HG03060 (cell line): ENCODE measurements around the gene CELA1.

Experiments
- ATAC-seq: cut with Tn5 transposase; IDR thresholded peaks from one replicate; pipeline ENCODE4 v1.9.1; 2021; ENCODE audit warnings: low read depth, moderate number of reproducible peaks; ENCODE audit not compliant: unreplicated experiment

Gene CELA1

DNA sequence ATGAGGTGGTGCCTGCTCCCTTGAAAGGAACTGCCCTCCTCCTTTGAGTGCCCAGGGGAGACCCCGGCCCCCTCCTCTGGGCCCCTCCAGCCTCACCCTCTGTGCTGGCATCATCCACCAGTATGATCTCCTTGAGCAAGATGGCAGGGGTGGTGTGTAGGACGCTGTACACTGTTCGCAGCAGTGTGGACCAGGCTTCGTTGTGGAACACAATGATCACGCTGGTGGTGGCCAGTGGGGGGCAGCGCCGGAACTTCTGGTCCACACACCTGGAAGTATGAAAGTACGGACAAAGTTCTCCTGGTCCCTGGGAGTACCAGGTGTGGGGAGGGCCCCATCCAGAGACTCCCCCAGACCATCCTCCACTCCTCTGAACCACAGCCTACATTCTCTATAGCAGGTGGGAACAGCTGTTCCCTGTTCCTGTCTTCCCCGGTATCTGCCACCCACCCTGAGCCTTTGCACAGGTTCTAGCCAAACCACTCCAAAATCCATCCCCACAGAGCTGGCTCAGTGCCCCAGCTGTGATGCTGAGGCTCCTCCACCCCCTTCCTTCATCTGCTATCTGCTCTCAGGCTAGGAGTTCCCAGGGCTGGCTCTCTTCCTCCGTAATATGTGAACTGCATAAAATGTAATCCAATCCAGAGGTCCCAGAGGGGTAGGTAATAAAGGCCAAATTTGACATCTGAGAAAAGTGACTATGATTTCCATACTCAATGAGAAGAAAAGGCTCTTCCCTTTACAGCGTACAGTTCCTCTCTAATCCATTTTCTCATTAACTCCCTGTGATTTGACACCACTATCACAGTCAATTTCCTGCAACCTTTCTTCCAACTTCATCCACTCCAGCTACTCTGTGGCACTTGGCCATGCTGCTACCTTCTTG is 30.9 kb upstream of the CELA1 start:
- ATAC-seq = no peak

DNA sequence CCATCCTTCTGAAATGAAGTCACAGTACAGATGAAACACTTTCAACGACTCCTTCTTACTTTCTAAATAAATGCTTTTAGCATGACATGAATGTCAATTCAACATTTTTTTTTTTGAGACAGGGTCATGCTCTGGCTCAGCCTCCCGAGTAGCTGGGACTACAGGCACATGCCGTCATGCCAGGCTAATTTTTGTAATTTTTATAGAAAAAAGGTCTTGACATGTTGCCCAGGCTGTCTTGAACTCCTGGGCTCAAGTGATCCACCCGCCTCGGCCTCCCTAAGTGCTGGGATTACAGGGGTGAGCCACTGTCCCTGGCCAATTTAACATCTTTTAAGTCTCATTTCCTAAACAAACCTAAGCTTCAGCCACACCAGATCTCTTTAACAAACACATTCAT is 28.4 kb upstream of the CELA1 start:
- no peak for ATAC-seq

DNA sequence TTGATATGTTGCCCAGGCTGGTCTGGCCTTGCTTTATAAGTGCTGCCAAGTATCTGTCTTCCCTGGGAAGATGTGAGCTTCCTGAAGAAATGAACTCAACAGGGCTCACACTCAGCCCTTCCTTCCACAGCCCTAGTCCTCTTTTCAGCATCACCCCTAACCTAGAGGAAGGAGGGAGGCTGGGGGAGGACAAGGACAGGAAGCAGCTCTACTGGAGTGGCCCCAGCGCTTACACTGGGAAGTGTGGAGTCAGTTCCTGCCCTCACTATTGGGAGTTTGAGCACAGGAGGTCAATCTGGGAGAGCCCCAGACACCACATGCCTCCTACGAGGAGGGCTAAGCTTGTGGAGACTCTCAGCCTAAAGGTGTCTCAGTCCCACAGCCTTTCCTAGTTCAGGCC is 27.9 kb upstream of the CELA1 start:
- ATAC-seq = no peak

DNA sequence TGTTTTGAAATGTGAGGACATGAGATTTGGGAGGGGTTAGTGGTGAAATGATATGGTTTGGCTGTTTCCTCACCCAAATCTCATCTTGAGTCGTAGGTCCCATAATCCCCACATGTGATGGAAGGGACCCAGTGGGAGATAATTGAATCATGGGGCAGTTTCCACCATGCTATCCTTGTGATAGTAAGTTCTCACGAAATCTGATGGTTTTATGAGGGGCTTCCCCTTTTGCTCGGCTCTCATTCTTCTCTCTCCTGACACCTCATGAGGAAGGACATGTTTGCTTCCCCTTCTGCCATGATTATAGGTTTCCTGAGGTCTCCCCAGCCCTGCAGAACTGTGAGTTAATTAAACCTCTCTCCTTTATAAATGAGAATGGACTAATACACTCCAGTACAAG is 26.7 kb upstream of the CELA1 start:
- ATAC-seq = no peak

DNA sequence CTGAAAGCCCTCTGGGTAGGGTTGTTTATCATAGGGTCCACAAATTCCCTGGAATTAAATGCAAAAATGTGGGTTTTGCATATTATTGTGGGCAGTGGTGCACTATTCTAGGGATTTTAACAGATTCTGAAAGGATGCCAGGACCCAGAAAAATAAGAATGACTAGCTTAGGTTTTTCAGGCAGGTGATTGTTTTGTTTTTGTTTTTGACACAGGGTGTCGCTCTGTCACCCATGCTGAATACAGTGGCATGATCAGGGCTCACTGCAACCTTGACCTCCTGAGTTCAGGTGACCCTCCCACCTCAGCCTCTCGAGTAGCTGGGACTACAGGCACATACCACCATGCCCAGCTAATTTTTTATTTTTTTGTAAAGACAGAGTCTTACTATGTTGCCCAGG is 25.5 kb upstream of the CELA1 start:
- ATAC-seq = no peak

DNA sequence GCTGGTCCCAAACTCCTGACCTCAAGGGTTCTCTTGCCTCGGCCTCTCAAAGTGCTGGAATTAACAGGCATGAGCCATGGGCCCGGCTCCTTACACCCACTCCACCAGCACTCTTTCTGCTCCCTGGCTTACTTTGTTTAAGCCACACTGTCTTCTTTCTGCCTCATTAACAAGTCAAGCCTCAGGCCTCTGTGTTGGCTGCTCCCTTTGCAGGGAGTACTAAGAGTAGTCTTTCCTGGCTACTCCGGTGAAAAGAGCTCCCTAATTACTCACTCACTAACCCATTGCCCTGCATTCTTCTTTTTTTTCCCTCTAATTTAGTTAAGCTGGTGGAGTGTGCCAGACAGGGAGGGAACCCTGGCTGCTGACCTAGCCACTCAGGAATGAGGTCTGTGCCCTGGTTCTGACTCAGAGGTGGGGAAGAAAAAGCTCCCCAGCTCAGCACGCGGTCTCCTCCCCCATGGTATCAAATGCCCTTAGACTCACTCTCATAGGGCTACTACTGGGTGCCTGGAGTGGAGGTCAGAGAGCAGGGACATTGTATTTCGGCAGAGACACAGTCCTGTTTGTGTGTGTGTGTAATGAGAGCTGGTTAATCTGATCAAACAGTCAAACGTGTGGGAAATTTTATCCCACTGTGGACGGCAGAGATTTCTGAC is 24.9 kb upstream of the CELA1 start:
- ATAC-seq = no peak

DNA sequence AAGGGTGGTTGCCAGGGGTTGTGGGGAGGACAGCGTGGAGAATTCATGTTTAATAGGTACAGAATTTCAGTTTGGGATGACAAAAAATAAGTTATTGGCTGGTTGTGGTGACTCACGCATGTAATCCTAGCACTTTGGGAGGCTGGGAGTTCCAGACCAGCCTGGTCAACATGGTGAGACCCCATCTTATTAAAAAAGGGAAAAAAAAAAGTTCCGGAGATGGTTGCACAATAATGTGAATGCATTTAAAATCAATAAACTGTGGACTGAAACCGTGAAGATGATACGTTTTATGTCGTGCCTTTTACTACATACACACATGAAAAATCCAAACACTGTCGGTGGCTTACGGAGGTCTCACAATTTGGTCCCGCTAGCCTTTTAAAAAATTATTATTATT is 24.2 kb upstream of the CELA1 start:
- no peak for ATAC-seq

DNA sequence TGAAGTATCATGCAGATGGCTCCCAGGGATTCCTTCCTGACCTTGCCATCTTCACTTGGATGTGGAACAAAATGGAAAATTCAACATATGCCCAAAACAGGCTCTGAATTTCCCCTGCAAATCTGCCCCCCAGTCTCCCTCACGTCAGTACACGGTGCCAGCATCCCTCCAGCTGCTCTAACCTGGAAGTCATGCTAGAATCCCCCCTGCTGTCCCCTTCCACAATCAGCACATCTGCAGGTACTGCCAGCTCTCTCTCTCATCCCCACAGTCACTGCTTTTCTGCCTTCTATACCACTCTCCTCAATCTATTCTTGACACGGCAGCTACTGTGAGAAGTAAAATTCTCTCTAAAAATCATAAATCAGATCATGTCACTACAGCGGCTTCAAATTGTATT is 23.1 kb upstream of the CELA1 start:
- ATAC-seq = no peak

DNA sequence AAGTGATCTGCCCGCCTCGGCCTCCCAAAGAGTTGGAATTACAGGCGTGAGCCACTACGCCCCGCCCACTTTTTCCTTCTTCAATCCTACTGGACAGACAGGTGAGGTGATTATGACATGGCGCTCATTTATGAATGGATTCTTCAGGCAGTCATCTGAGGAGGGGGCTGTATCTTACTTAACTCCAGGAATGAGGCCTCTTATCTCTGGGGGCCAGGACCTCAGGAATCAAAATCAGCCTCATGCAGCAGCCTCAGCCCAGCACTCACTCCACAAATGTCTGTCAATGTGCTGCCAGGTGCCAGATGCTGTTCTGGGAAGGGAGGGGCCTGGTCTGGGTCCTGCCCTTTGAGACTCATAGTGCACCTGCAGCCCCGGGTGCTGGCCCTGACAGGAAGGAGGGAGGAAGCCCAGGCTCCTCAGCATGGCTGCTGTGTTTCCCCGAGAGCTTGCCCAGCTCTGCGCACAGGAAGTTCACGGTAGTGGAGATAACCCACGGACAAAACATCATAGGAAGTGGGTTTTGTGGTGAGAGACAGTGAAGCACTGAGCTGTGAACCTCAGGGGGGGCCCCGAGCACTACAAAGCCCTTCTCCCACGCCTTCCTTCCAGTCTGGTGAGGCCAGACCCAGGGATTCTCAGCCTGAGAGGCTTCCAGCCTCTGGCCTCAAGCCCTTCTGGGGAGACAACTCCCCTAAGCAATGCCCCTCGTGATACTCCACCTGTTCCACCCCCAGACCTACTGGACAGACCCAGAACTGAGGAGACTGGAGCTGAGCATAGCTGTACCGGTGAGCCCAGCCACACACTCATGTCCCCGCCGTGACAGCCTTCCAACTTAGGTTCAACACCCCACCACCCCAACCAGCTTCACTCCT is 22.4 kb upstream of the CELA1 start:
- ATAC-seq = peak; percentile 96

DNA sequence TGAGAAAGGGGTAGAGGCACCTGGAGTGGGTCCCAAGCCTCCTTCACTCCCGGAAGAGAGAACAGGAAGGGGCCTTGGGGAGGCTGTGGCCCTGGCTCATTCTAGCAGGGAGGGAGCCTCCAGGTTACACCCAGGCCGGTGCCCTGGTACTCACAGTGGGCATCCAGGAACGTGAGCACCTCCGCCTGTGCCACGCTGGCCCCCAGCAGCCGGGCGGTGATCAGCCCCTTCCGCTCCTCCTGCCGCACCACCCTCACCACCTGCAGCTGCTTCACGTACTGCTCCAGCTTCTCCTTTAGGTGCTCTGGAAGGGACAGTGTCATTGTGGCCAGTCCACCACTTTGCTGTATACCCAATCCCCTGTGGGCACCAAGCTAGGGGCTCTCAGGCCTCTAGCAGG is 18.8 kb upstream of the CELA1 start:
- no peak for ATAC-seq

DNA sequence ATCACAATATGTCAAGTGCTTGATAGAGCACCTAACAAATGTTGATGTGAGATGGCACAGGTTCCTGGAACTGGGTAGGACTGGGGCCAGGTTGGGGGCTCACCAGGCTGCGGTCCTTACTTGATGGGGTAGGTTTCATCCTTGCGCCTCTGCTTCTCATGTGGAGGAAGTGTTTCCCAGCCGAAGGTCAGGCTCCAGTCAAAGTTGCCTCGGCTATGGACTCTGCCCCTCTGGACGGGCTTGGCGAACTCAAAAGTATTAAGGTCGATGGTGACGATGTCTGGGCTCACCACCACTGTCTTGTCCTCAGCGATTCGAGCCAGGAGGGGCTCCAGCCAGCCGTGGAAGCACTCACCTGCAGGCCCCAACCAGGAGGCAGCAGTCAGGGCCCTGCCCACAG is 17.5 kb upstream of the CELA1 start:
- ATAC-seq = no peak

DNA sequence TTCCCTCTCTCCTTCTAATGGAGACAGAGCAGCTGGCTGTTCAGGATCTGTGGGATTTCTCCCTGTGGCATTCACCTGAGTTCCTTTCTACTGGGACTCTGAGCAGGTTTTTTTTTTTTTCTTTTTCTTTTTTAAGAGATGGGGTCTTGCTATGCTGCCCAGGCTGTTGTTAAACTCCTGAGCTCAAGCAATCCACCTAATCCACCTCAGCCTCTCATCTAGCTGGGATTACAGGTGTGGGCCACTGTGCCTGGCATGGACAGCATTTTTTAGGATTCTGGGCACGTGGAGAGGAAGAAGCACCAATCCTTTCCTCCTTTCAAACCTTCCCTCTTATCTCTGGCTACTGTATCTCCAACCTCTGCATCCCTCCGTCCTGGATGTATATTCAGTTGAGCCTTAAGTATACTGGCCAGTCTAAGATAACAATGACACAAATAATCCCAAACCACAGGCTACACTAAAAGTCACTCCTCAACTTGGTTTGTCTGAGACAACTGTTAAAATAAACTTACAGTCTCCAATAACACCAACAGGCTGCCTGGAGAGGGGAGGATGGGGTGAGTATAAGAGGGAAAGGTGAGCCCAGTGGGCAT is 16.4 kb upstream of the CELA1 start:
- no peak for ATAC-seq

DNA sequence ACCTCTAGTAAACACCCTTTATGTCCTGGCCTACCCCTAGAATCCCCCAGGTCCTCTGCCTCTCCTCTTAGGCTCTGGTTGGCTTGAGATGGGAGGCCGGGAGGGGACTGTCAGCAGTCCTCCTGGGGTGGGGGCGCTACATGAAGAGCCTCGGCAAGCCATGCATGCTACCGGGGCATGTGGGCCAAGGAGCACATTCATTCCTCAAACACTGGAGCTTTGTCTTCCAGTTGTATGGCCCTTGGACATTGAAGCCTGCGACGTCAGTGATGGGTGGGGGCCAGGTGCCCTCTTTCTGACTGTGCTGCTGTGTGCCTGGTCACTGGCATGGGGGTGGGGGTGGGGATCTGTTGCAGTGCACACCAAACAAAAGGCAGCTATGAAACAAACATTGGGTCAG is 15.8 kb upstream of the CELA1 start:
- no peak for ATAC-seq

DNA sequence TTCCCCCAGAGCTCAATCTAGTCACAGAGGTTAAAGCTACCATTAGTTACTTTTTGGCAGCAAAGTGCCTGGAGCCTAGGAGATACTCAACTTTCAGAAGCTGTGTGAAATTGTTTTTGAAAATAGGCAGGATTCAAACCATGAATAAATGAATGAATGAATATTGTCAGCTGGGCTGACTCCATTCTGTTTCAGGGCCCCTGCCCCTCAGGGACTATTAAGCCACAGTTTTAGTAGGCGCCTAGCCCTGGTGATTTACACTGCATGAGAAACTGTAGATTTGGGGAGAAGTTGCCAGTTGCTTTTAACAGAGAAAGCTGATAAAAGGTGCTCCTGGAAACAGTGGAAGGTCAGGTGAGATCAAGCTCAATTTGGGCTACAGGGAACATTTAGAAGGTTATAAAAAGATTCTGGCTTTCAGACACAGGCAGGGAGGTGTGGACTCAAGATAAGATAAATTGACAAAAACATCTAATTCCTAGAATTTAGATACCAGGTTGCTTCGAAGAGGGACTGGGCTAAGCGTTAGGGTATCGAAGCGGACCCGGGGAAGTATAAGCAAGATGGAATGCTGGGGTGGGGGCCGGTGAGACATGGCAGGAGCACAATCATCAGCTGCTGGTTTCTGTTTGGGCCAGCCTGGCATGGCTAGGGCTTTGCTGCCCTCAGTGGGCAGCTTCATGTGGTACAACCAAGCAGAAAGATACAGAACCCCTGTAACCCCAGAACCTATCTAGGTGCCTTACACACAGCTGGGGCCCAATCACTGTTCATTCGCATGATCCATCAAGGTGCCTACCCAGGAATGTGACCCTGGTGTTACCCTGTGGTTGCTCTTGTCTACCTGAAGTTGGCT is 14.9 kb upstream of the CELA1 start:
- no peak for ATAC-seq

DNA sequence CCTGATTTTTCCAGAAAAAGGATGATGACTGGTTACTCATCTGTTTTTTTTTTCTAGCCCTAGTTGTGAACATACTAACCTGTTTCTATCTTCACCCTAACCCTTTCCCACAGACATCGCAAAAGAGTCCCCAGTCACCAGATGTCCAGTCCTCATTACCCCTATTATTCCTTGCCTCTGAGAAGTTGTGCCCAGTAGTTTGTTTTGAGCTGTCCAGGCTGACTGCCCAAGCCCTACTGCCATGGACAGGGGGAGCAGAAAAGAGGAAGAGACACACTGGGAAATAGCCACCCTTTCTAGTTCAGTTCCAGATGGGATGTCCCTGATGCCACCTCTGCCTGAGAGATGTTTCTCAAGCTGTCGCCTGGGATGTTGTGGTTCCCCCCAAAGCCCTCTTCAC is 13.8 kb upstream of the CELA1 start:
- no peak for ATAC-seq

DNA sequence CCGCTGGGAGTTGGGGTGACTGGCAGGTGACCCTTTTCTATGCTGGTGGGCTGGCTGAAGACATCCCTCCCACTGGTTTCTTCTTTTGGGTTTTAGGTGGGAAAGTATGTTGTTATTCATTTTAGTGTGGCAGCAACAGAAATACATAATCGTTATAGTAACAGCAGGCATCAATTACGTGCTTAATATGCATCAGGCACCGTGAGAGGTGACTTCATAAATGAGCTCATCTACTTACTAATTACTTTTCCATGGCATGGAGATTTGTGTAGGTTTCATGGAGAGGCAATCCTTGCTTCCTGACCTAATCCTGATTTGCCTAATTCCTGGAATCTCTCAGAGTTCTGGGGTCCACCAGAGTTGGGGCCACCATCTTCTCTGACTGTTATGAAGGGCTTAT is 13.4 kb upstream of the CELA1 start:
- no peak for ATAC-seq

DNA sequence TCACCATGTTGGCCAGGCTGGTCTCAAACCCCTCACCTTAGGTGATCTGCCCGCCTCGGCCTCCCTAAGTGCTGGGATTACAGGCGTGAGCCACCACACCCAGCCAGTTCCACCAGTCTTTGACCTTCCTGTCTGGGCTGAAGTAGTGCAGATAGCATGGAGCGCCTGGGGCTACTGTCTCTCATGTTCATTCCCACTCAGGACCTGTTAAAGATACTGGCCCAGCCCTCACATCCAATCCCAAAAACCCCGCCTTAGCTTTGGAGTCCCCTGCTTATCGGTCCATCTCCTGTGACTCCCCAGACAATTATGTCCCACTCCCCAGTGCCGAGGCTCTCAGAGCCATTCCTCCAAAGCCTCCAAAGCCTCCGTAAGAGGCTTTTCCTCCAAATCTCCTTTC is 12.0 kb upstream of the CELA1 start:
- ATAC-seq = no peak

DNA sequence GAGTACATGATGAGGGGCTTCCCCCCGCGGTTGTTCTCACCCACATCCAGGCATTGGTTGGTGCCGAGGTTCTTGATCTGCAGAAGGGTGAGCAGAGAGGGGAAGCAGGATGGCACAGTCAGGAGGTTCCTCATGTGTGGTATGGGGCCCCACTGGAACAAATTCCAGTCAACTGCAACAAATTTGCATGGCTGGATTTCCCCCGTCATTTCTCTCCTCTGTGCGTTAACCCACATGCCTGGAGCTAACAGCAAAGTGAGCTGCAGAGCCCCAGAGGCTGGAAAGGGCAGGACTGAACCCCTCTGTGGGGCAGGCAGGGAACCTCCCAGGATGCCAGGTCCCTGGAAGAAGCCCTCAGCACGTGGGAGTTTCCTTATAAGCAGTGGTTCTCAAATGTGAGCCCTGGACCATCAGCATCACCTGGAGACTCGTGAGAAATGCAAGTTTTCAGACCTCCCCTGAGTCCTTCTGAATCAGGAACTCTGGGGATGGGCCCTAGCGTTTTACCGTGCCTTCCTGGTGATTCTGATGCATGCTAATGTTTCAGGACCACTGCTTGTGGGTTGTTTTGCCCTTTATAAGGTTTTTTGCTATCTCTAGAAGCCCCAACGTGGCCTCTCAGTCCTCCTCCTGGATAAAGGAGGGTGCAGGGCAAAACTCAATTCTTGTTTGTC is 11.0 kb upstream of the CELA1 start:
- ATAC-seq = no peak

DNA sequence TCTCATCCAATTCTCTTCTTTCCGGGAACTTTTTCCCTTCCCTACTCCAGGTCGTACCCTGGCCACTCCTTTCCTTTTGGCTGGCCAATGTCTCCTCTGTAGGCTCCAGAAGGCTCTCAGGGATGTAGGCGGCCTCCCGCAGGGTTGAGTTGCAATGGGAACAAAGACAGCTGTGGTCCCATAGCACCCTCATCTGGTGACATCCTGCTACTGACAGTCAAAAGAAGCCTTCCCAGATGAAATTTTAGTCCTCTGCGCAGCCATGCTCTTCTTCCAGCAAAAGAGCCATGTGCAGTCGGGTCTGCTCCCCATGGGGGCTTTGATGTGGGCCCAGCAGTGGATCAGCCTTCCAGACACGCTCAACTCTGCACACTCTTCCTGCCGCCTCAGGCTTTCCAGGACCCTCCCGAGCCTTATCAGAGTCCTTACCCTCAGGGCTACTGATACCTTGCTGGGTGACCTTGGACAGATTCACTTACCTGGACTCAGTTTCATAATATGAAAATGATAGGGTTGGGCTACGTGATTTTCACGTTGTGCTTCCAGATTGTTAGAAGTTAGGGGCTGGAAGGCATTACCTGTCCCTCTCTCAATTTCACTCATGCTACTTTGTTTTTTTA is 5.5 kb upstream of the CELA1 start:
- ATAC-seq = no peak
